GM21367 (cell line): ENCODE measurements around the gene BTRC.

Experiments used
- ATAC-seq: cut with Tn5 transposase; IDR thresholded peaks from one replicate; pipeline ENCODE4 v1.9.1; 2021; ENCODE audit not compliant: unreplicated experiment

BTRC gene

GRCh38 chr10:101441541-101442455 lies 87.8 kb downstream of the BTRC start:
- no peak for ATAC-seq

- no peak for ATAC-seq
Measured at GRCh38 chr10:101442456-101442800, 88.5 kb downstream of the BTRC start.

GRCh38 chr10:101444058-101444898 lies 90.3 kb downstream of the BTRC start:
- no peak for ATAC-seq

- no peak for ATAC-seq
Measured at GRCh38 chr10:101446071-101446470, 92.1 kb downstream of the BTRC start.

GRCh38 chr10:101446947-101447346 lies 93.0 kb downstream of the BTRC start:
- no peak for ATAC-seq

GRCh38 chr10:101447477-101447876 lies 93.5 kb downstream of the BTRC start:
- no peak for ATAC-seq

- ATAC-seq, result no peak
Measured at GRCh38 chr10:101450277-101451080, 96.5 kb downstream of the BTRC start.

GRCh38 chr10:101451261-101451660 lies 97.3 kb downstream of the BTRC start:
- ATAC-seq, result no peak

- ATAC-seq, result no peak
Measured at GRCh38 chr10:101451667-101452069, 97.7 kb downstream of the BTRC start.

- no peak for ATAC-seq
Measured at GRCh38 chr10:101452176-101452575, 98.2 kb downstream of the BTRC start.

- no peak for ATAC-seq
Measured at GRCh38 chr10:101452593-101452992, 98.6 kb downstream of the BTRC start.

- no peak for ATAC-seq
Measured at GRCh38 chr10:101453318-101453717, 99.4 kb downstream of the BTRC start.

- ATAC-seq, result no peak
Measured at GRCh38 chr10:101453791-101454718, 100.1 kb downstream of the BTRC start.

- no peak for ATAC-seq
Measured at GRCh38 chr10:101458869-101459268, 104.9 kb downstream of the BTRC start.

GRCh38 chr10:101464082-101464481 lies 110.1 kb downstream of the BTRC start:
- no peak for ATAC-seq

GRCh38 chr10:101464599-101464998 lies 110.6 kb downstream of the BTRC start:
- ATAC-seq, result no peak

GRCh38 chr10:101466016-101466912 lies 112.3 kb downstream of the BTRC start:
- no peak for ATAC-seq

GRCh38 chr10:101467286-101467770 lies 113.4 kb downstream of the BTRC start:
- ATAC-seq, result no peak

- no peak for ATAC-seq
Measured at GRCh38 chr10:101468159-101468558, 114.2 kb downstream of the BTRC start.
